Activated T-helper 2 cell treated with anti-CD3 and anti-CD28 coated beads, Interferon-gamma antibody, Interleukin-2, Interleukin-4, amounts not matched to agents 10 μg/mL and 5 μg/mL and 100 μg/mL, durations not matched to agents 14 hours and 24 hours and 36 hours (primary cell): ENCODE results near the gene EIF2AK2. TPM values are rescaled to one million over a fixed set of nuclear protein-coding genes. Genes with fewer than 3 reads are reported as not detected.

Experiments
- total RNA-seq: library from RNA; stranded (reverse); gene quantifications from 2 replicates; pipeline ENCODE4 v1.2.3, GENCODE V29; 2022

Gene EIF2AK2
- total RNA-seq, 1 donor from 2014 or later, result 30.8 TPM

Other genes starting within 250 kb of the EIF2AK2 start
- gene STRN, start 190.4 kb downstream of the EIF2AK2 start, total RNA-seq, result 27.7 and 29.7 TPM in 2 replicates
- gene HEATR5B, start 72.6 kb downstream of the EIF2AK2 start, total RNA-seq, result 15.3 and 16.8 TPM in 2 replicates
- gene GPATCH11, start 72.5 kb downstream of the EIF2AK2 start, total RNA-seq, result 14.4 and 14.9 TPM in 2 replicates
- gene SULT6B1, start 31.7 kb upstream of the EIF2AK2 start, total RNA-seq, result not detected in 2 replicates
- 37.3 and 42.3 TPM in 2 replicates for gene CEBPZOS, start 39.5 kb upstream of the EIF2AK2 start, total RNA-seq
- gene CEBPZ, start 74.6 kb upstream of the EIF2AK2 start, total RNA-seq, result 59.3 and 61.8 TPM in 2 replicates
- 19.8 and 21.2 TPM in 2 replicates for gene NDUFAF7, start 74.7 kb upstream of the EIF2AK2 start, total RNA-seq
- 11.9 and 14.0 TPM in 2 replicates for gene PRKD3, start 167.9 kb upstream of the EIF2AK2 start, total RNA-seq
- gene QPCT, start 187.7 kb upstream of the EIF2AK2 start, total RNA-seq, result 0.48 and 0.71 TPM in 2 replicates